Fibroblast of lung (primary cell): ENCODE measurements around the gene SPRYD3. TPM values are rescaled to one million over a fixed set of nuclear protein-coding genes. Genes with fewer than 3 reads are reported as not detected.

Experiments
- DNase-seq, 2 donors: peaks; one replicate each; pipeline versions ENCODE4 v3.0.0 to v3.0.0-alpha.2; 2010; ENCODE audit warnings: low read depth in 2 of 2
- H2AFZ ChIP-seq: 2 replicates; pipeline ENCODE4 v1.5.1; 2012; ENCODE audit warnings: low read length, control low read depth, inconsistent platforms
- H3K27ac ChIP-seq: 2 replicates; pipeline ENCODE4 v1.5.1; 2011; ENCODE audit warnings: low read length, control low read depth; ENCODE audit not compliant: insufficient read depth
- H3K27me3 ChIP-seq: 2 replicates; pipeline ENCODE4 v1.5.1; 2011; ENCODE audit warnings: mild to moderate bottlenecking, low read length; ENCODE audit not compliant: control insufficient read depth, insufficient read depth
- H3K36me3 ChIP-seq: 2 replicates; pipeline ENCODE4 v1.5.1; 2011; ENCODE audit warnings: low read length; ENCODE audit not compliant: control insufficient read depth, insufficient read depth
- H3K4me1 ChIP-seq: 2 replicates; pipeline ENCODE4 v1.5.1; 2011; ENCODE audit warnings: low read length; ENCODE audit not compliant: control insufficient read depth, insufficient read depth; ENCODE audit errors: extremely low read depth
- H3K4me2 ChIP-seq: 2 replicates; pipeline ENCODE4 v1.5.1; 2011; ENCODE audit warnings: low read length, control low read depth; ENCODE audit not compliant: insufficient read depth; ENCODE audit errors: extremely low read depth
- H3K4me3 ChIP-seq, 4 experiments: fragments of 200-600 bp in 1 of 4; sonication (generic) in 1 of 4; replicated peaks in 1 of 4; 2 replicates each; pipeline ENCODE4 v1.5.1; 2011 to 2016; ENCODE audit warnings: low read length in 4 of 4, low read depth in 3 of 4, mild to moderate bottlenecking in 3 of 4, control low read depth in 2 of 4, inconsistent platforms in 1 of 4, mixed read lengths in 1 of 4; ENCODE audit not compliant: insufficient read depth in 1 of 4; ENCODE audit errors: control extremely low read depth in 1 of 4
- H3K79me2 ChIP-seq: 2 replicates; pipeline ENCODE4 v1.5.1; 2012; ENCODE audit warnings: mild to moderate bottlenecking, low read length, inconsistent platforms; ENCODE audit not compliant: control insufficient read depth, insufficient read depth
- H3K9ac ChIP-seq: 2 replicates; pipeline ENCODE4 v1.5.1; 2011; ENCODE audit warnings: mild to moderate bottlenecking, low read length, control low read depth; ENCODE audit not compliant: insufficient read depth
- H3K9me3 ChIP-seq: 2 replicates; pipeline ENCODE4 v1.5.1; 2012; ENCODE audit warnings: low read depth, low read length; ENCODE audit not compliant: control insufficient read depth, insufficient read depth
- H4K20me1 ChIP-seq: 2 replicates; pipeline ENCODE4 v1.5.1; 2011; ENCODE audit warnings: low read length; ENCODE audit not compliant: control insufficient read depth, insufficient read depth; ENCODE audit errors: extremely low read depth
- EZH2 ChIP-seq: IDR thresholded peaks from 2 replicates; pipeline ENCODE4 v1.5.1; 2012; ENCODE audit warnings: low read length, control low read depth, mild to moderate bottlenecking; ENCODE audit errors: missing control alignments
- polyA plus RNA-seq, 2 donors: library from polyadenylated mRNA; depleted of rRNA in 1 of 2; stranded (reverse) in 1 of 2; unstranded in 1 of 2; fragments of >200 nt; gene quantifications; 2 replicates each; pipeline ENCODE4 v1.2.1, GENCODE V29; 2011 to 2012; ENCODE audit warnings: missing spikeins in 1 of 2
- total RNA-seq: library from RNA; depleted of rRNA; stranded (reverse); fragments of >200 nt; gene quantifications from 2 replicates; pipeline ENCODE4 v1.2.1, GENCODE V29; 2014
- TF ChIP-seq, protein P1 (sequence below), 2 donors: IDR thresholded peaks in 1 of 2; conservative IDR thresholded peaks in 1 of 2; 1 replicate in 1 of 2; 2 replicates in 1 of 2; pipeline ENCODE4 v1.5.1; 2011 to 2012; ENCODE audit warnings: low read length in 2 of 2, control low read depth in 1 of 2, inconsistent platforms in 1 of 2, low read depth in 1 of 2, mild to moderate bottlenecking in 1 of 2

SPRYD3 gene
- total and polyA plus RNA-seq, 2 donors (not counting 1 experiment from before 2014, with no cell fraction given), result 18.2 to 23.3 TPM

DNA sequence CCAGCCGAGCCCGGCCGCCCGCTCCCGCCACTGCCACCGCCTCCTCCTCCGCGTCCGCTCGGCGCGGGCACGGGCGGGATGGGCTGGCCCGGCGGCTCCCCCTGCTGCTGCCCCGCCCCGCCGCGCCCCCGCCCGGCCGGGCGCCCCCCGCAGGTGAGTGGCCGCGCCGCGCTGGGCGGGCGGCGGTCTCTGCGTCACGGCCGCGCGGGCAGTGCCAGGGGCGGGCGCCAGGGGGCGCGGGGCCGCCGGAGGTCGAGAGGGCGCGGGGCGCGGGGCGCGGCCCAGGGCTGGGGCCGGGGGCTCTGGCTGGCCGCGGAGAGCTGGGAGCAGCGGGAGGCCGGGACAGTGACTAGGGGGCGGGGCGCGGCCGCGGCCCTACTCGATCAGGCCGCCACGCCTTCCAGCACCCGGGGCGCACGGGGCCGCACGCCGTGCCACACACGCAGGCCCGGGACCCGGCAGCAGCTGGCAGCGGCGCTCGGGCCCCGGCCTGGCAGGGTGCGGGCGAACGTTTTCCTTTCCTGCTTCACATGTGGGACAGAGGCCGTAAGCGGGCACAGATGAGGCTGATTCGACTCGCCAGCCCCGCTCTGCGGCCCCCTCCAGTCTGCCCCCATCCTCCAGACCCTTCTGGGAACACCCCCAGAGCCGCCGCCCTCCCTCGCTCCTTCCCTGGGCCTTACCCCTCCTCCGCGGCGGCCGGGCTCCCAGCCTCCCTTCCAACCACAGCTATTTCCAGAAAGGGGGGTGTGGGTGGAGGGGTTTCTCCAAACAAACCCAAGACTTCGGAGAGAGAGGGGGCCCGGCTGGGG is 31.8 kb downstream of the SPRYD3 start:
- TF ChIP-seq EZH2, result no peak
- Histone ChIP-seq H3K4me2 (peak overlapping the region; percentile 97), H3K9me3 (no peaks in the 10 kb centered on the region), H4K20me1 (no peaks in the 10 kb centered on the region), H2AFZ (no peak overlapping the region), H3K4me1 (peaks cover 29% of the 10 kb centered on the region), H3K27ac (peak overlapping the region; percentile 95), H3K27me3 (no peaks in the 10 kb centered on the region), H3K79me2 (peaks cover 25% of the 10 kb centered on the region), H3K9ac (peak overlapping the region; percentile 87), H3K36me3 (peaks cover 11% of the 10 kb centered on the region), H3K4me3 (peak overlapping the region; percentile 26 to 90 (median 62))
- DNase-seq, result peak; percentile 86 to 87

- Histone ChIP-seq H3K4me1 (peaks cover 22% of the 10 kb centered on the region), H3K27ac (peak overlapping the region; percentile 97), H3K36me3 (peaks cover 6% of the 10 kb centered on the region), H3K4me2 (peak overlapping the region; percentile 94), H3K9ac (peak overlapping the region; percentile 79), H3K27me3 (no peaks in the 10 kb centered on the region), H3K4me3 (peak overlapping the region; percentile 76 to 87 (median 80)), H2AFZ (peak overlapping the region; percentile 65), H4K20me1 (no peaks in the 10 kb centered on the region), H3K9me3 (no peaks in the 10 kb centered on the region), H3K79me2 (peaks cover 20% of the 10 kb centered on the region)
- peak; percentile 91 to 92 for DNase-seq
- TF ChIP-seq EZH2, result no peak
- TF ChIP-seq, protein P1, sequence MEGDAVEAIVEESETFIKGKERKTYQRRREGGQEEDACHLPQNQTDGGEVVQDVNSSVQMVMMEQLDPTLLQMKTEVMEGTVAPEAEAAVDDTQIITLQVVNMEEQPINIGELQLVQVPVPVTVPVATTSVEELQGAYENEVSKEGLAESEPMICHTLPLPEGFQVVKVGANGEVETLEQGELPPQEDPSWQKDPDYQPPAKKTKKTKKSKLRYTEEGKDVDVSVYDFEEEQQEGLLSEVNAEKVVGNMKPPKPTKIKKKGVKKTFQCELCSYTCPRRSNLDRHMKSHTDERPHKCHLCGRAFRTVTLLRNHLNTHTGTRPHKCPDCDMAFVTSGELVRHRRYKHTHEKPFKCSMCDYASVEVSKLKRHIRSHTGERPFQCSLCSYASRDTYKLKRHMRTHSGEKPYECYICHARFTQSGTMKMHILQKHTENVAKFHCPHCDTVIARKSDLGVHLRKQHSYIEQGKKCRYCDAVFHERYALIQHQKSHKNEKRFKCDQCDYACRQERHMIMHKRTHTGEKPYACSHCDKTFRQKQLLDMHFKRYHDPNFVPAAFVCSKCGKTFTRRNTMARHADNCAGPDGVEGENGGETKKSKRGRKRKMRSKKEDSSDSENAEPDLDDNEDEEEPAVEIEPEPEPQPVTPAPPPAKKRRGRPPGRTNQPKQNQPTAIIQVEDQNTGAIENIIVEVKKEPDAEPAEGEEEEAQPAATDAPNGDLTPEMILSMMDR (conservative IDR thresholded peaks at IDR 0.05 in 1 of 2, IDR thresholded peaks at IDR 0.05 in 1 of 2; ENCODE audit: low read depth in 1 of 2, low read length in 2 of 2), result no peak
Observed at GRCh38 chr12:53046655-53047220, 32.5 kb downstream of the SPRYD3 start.

GRCh38 chr12:53045696-53046045 is 33.5 kb downstream of the SPRYD3 start:
- no peak overlapping the region for H3K9ac ChIP-seq
- peak overlapping the region; percentile 97 for H3K27ac ChIP-seq
- peaks cover 17% of the 10 kb centered on the region for H3K79me2 ChIP-seq
- peak overlapping the region; percentile 3 to 83 (median 61) for H3K4me3 ChIP-seq
- no peaks in the 10 kb centered on the region for H4K20me1 ChIP-seq
- H2AFZ ChIP-seq, result no peak overlapping the region
- no peak for TF ChIP-seq EZH2
- TF ChIP-seq, protein P1 (conservative IDR thresholded peaks at IDR 0.05 in 1 of 2, IDR thresholded peaks at IDR 0.05 in 1 of 2; ENCODE audit: low read depth in 1 of 2, low read length in 2 of 2), result no peak
- peaks cover 19% of the 10 kb centered on the region for H3K4me1 ChIP-seq
- peaks cover 6% of the 10 kb centered on the region for H3K36me3 ChIP-seq
- peak overlapping the region; percentile 49 for H3K4me2 ChIP-seq
- H3K9me3 ChIP-seq, result no peaks in the 10 kb centered on the region
- no peak for DNase-seq
- no peaks in the 10 kb centered on the region for H3K27me3 ChIP-seq
